SK-N-MC (cell line): ENCODE measurements around the gene TRIM52.

Experiments used
- EZH2 ChIP-seq: fragments of 200-600 bp; sonication (generic); IDR thresholded peaks from one replicate; pipeline ENCODE4 v1.6.1; 2017; ENCODE audit warnings: antibody characterized with exemption
- POLR2AphosphoS5 ChIP-seq: IDR thresholded peaks from 2 replicates; pipeline ENCODE4 v1.6.1; 2012; ENCODE audit warnings: mild to moderate bottlenecking, low read depth, low read length, borderline replicate concordance

GRCh38 chr5:181217803-181218062 is 43.2 kb downstream of the TRIM52 start:
- TF ChIP-seq POLR2AphosphoS5 (no peak), EZH2 (no peak)
